Karpas-422 (cell line): ENCODE results near the gene ZBTB24. TPM values are rescaled to one million over a fixed set of nuclear protein-coding genes. Genes with fewer than 3 reads are reported as not detected.

Experiments used
- DNase-seq: peaks from one replicate; pipeline ENCODE4 v3.0.0-alpha.2; 2015
- H2AFZ ChIP-seq: fragments of 200-600 bp; sonication (generic); 2 replicates; pipeline ENCODE4 v1.6.1; 2014; ENCODE audit warnings: antibody characterized with exemption, low read length, mixed read lengths
- H3K27ac ChIP-seq: fragments of 200-600 bp; sonication (generic); 2 replicates; pipeline ENCODE4 v1.5.1; 2014; ENCODE audit warnings: mild to moderate bottlenecking, low read length, moderate library complexity
- H3K27me3 ChIP-seq: fragments of 200-600 bp; sonication (generic); 2 replicates; pipeline ENCODE4 v1.6.1; 2014; ENCODE audit warnings: low read length, mixed read lengths
- H3K36me3 ChIP-seq: fragments of 200-600 bp; sonication (generic); 2 replicates; pipeline ENCODE4 v1.6.1; 2014; ENCODE audit warnings: low read length, mixed read lengths; ENCODE audit not compliant: insufficient read depth
- H3K4me1 ChIP-seq: fragments of 200-600 bp; sonication (generic); 2 replicates; pipeline ENCODE4 v1.6.1; 2014; ENCODE audit warnings: mild to moderate bottlenecking, low read length, mixed read lengths
- H3K4me2 ChIP-seq: fragments of 200-600 bp; sonication (generic); 2 replicates; pipeline ENCODE4 v1.6.1; 2014; ENCODE audit warnings: low read length, low read depth, mild to moderate bottlenecking; ENCODE audit not compliant: poor library complexity, severe bottlenecking
- H3K4me3 ChIP-seq: fragments of 200-600 bp; sonication (generic); 2 replicates; pipeline ENCODE4 v1.5.1; 2014; ENCODE audit warnings: mild to moderate bottlenecking, antibody characterized with exemption, low read length, mixed read lengths
- H3K79me2 ChIP-seq: fragments of 200-600 bp; sonication (generic); 2 replicates; pipeline ENCODE4 v1.6.1; 2014; ENCODE audit warnings: mild to moderate bottlenecking, low read length, mixed read lengths
- H3K9ac ChIP-seq: fragments of 200-600 bp; sonication (generic); 2 replicates; pipeline ENCODE4 v1.6.0; 2014; ENCODE audit warnings: low read length
- H3K9me2 ChIP-seq: fragments of 200-600 bp; sonication (generic), shearing (Covaris generic); replicated peaks from 2 replicates; pipeline ENCODE4 v1.6.0; 2014; ENCODE audit warnings: mild to moderate bottlenecking, low read length, moderate library complexity; ENCODE audit not compliant: insufficient read depth
- H3K9me3 ChIP-seq: fragments of 300-700, 200-600 bp; sonication (generic); 2 replicates; pipeline ENCODE4 v1.6.1; 2014; ENCODE audit warnings: low read length, mixed read lengths
- H4K20me1 ChIP-seq: fragments of 200-600 bp; sonication (generic); 2 replicates; pipeline ENCODE4 v1.6.1; 2014; ENCODE audit warnings: mild to moderate bottlenecking, antibody characterized with exemption, low read length, low read depth; ENCODE audit not compliant: insufficient read depth
- total RNA-seq: library from RNA; depleted of rRNA; stranded (reverse); fragments of >200 nt; shearing (Covaris generic); gene quantifications from 2 replicates; pipeline ENCODE4 v1.2.3, GENCODE V29; 2014; ENCODE audit warnings: low replicate concordance

ZBTB24 gene
- total RNA-seq, 1 experiment from 2014 or later, result 18.5 TPM

DNA sequence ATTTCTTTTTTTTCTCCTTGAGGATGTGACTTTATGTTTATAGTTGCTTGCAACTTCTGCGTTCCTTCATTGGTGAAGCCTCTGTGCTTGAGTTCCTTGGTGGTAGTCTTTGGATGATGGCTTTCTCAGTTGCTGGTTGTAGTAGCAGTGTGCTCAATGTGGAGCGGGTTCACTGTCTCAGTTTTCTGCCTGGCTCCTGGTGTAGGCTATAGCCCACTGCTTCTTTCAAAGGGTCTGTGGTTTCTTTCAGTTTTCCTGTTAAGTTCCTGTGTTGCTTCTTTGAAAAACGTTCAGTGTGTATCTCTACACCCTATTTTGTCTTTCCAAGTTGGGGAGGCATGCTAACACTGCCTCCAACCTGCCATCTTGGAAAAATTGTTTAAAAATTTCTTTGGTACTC lies 33.9 kb upstream of the ZBTB24 start:
- Histone ChIP-seq H3K4me3 (no peak overlapping the region), H3K4me2 (no peak overlapping the region), H2AFZ (no peak overlapping the region), H3K4me1 (no peaks in the 10 kb centered on the region), H3K9me2 (no peaks in the 10 kb centered on the region), H3K36me3 (no peaks in the 10 kb centered on the region), H3K9me3 (no peaks in the 10 kb centered on the region), H3K27me3 (no peaks in the 10 kb centered on the region), H4K20me1 (no peaks in the 10 kb centered on the region), H3K79me2 (no peaks in the 10 kb centered on the region), H3K27ac (no peak overlapping the region), H3K9ac (no peak overlapping the region)
- DNase-seq, result no peak

DNA sequence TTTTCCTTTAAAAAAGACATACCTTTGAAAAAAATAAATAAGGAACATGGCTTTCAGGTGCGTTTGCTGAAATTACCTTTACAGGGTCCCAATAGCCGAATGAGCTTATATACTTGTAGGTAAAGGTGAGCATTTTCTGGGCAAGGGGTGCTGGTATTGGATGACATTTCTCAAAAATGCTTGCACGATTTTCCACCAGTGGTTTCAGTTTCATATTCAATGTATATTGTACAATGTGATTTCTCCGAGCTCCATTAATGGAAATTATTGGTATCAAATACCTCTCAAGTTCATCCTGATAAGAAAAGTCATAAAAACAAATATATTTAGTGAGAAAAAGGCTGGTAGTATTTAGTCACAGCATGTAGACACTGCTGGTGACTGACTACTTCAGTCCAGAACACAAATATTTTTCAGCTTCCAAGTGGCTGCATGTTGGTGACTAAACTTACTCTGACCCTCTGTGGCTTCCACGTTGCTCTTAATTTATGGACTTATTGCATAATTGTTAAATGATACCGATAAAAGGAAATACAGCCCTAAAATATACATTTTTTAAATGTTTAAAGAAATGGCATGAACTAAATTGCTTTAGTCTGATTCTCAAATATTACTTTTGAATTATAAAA lies 32.9 kb upstream of the ZBTB24 start:
- no peak overlapping the region; the same call in 1 of the 2 replicates for H2AFZ ChIP-seq
- no peak overlapping the region for H3K9ac ChIP-seq

DNA sequence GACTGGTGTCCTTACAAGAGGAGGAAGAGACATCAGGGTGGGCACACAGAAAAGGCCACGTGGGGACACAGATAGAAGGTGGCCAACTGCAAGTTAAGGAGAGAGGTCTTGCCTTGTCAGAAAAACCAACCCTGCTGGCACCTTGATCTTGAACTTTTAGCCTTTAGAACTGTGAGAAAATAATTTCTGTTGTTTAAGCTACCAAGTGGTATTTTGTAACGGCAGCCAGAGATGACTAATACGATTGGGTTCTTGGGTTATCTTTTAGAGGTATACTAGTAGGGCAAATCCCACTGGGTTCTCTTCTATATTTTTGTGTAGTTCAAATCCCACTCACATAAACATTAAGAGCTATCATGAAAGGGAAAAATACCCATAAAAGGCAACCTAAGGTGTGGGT lies 31.9 kb upstream of the ZBTB24 start:
- no peaks in the 10 kb centered on the region for H3K9me3 ChIP-seq
- H4K20me1 ChIP-seq, result no peaks in the 10 kb centered on the region
- no peaks in the 10 kb centered on the region for H3K9me2 ChIP-seq
- H3K4me2 ChIP-seq, result no peak overlapping the region
- no peak overlapping the region for H3K9ac ChIP-seq
- H3K4me1 ChIP-seq, result no peaks in the 10 kb centered on the region
- no peaks in the 10 kb centered on the region for H3K79me2 ChIP-seq
- H3K4me3 ChIP-seq, result no peak overlapping the region
- no peak overlapping the region for H2AFZ ChIP-seq
- no peaks in the 10 kb centered on the region for H3K36me3 ChIP-seq
- DNase-seq, result no peak
- no peaks in the 10 kb centered on the region for H3K27me3 ChIP-seq
- no peak overlapping the region for H3K27ac ChIP-seq

More for the DNA sequence above, 32.9 kb upstream of the ZBTB24 start:
- peak overlapping the region; percentile 13 for H3K4me2 ChIP-seq
- H3K9me3 ChIP-seq, result no peaks in the 10 kb centered on the region
- H3K4me3 ChIP-seq, result 0 out of 2 replicates have a peak overlapping the region, but pooled peaks have one; percentile 26
- no peak overlapping the region for H3K27ac ChIP-seq
- H3K9me2 ChIP-seq, result no peaks in the 10 kb centered on the region
- no peaks in the 10 kb centered on the region for H3K4me1 ChIP-seq
- no peaks in the 10 kb centered on the region for H4K20me1 ChIP-seq
- no peaks in the 10 kb centered on the region for H3K36me3 ChIP-seq
- H3K79me2 ChIP-seq, result no peaks in the 10 kb centered on the region
- no peak for DNase-seq
- no peaks in the 10 kb centered on the region for H3K27me3 ChIP-seq

DNA sequence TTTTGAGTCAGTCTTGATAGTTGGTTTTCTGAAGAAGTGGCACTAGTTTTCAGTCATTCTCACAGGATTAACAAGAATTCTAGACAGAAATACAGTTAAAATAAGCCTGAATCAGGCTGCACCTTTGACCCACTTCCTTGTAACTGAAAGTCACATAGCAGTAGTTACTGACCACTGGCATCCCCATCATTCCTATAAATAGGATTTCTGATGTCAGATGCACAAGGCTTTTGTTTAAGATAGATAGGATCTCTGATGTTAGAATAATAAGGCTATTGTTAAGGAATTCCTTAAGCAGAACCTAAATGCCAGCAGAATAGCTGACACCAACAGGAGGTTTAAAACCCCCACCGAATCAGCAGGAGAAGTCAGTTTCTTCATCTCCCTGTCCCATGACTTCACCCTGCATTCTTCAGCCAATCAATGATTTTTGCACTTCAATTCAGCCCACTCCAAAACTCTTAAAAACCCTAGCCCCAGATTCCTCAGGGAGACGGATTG lies 30.6 kb upstream of the ZBTB24 start:
- Histone ChIP-seq H3K27ac (no peak overlapping the region), H3K4me2 (no peak overlapping the region), H3K36me3 (no peaks in the 10 kb centered on the region), H3K9me2 (no peaks in the 10 kb centered on the region), H3K79me2 (no peaks in the 10 kb centered on the region), H4K20me1 (no peaks in the 10 kb centered on the region), H3K9ac (no peak overlapping the region), H3K9me3 (no peaks in the 10 kb centered on the region), H3K4me1 (peaks cover 1% of the 10 kb centered on the region; the same call in 1 of the 2 replicates), H3K4me3 (no peak overlapping the region), H3K27me3 (no peaks in the 10 kb centered on the region), H2AFZ (no peak overlapping the region)
- no peak for DNase-seq

DNA sequence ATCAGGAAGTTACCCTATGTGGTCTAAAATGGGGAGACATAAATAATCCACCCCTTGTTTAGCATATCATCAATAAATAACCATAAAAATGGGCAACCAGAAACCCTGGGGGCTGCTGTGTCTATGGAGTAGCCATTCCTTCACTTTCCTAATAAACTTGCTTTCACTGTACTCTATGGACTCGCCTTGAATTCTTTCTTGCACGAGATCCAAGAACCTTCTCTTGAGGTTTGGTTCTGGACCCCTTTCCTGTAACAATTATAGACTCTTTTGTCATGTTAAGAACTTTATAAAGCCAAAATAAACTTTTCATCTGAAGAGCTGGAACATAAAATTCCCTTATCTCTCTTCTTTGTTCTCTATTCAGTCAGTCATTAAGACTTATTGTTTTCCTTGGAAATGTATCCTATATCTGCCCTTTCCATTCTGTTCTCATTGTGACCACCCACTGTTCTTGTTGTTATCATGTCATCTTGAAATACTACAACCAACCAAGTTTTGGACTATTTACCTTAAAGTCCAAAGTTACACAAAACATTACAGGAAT lies 29.3 kb upstream of the ZBTB24 start:
- H4K20me1 ChIP-seq, result no peaks in the 10 kb centered on the region
- no peaks in the 10 kb centered on the region for H3K9me2 ChIP-seq
- H3K9me3 ChIP-seq, result no peaks in the 10 kb centered on the region
- H3K4me3 ChIP-seq, result no peak overlapping the region
- H3K36me3 ChIP-seq, result no peaks in the 10 kb centered on the region
- H3K9ac ChIP-seq, result no peak overlapping the region
- H3K4me1 ChIP-seq, result peaks cover 8% of the 10 kb centered on the region
- no peak overlapping the region for H3K27ac ChIP-seq
- no peak overlapping the region for H3K4me2 ChIP-seq
- DNase-seq, result no peak
- no peak overlapping the region for H2AFZ ChIP-seq
- no peaks in the 10 kb centered on the region for H3K27me3 ChIP-seq
- no peaks in the 10 kb centered on the region for H3K79me2 ChIP-seq

DNA sequence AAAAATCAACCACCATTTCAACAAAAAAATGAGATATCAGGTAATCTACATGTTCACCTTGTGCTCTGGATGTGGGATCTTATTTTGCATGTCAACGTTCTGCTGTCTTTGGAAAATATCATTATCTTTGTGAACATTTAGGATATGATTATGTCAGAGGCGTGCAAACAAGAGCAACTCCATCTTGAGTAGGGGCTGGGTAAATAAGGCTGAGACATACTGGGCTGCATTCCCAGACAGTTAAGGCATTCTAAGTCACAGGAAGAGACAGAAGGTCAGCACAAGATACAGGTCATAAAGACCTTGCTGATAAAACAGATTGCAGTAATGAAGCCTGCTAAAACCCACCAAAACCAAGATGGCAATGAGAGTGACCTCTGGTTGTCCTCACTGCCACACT lies 28.8 kb upstream of the ZBTB24 start:
- Histone ChIP-seq H3K9me3 (no peaks in the 10 kb centered on the region), H3K9me2 (no peaks in the 10 kb centered on the region), H3K27ac (no peak overlapping the region), H3K27me3 (no peaks in the 10 kb centered on the region), H3K4me3 (no peak overlapping the region), H3K36me3 (no peaks in the 10 kb centered on the region), H3K79me2 (no peaks in the 10 kb centered on the region), H2AFZ (no peak overlapping the region), H3K4me2 (no peak overlapping the region), H3K9ac (no peak overlapping the region), H3K4me1 (peaks cover 8% of the 10 kb centered on the region), H4K20me1 (no peaks in the 10 kb centered on the region)
- DNase-seq, result no peak

DNA sequence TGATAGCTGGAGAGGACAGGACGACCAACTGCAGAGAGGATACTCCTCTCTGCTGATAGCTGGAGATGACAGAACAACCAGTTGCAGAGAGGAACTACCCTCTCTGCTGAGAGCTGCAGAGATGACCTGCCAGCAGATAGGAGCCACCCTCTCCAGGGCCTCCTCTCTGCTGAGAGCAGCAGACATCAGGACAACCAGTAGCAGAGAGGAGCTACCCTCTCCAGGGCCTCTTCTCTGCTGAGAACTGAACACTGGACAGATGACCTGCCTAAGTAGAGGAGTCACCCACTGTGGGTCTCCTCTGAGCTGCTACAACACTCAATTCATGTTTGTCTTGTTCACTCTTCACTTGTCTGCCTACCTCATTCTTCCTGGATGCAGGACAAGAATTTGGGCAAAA lies 27.3 kb upstream of the ZBTB24 start:
- no peaks in the 10 kb centered on the region for H3K27me3 ChIP-seq
- no peaks in the 10 kb centered on the region for H3K79me2 ChIP-seq
- H3K9ac ChIP-seq, result no peak overlapping the region
- no peak for DNase-seq
- peaks cover 8% of the 10 kb centered on the region for H3K4me1 ChIP-seq
- H3K27ac ChIP-seq, result no peak overlapping the region
- no peak overlapping the region for H2AFZ ChIP-seq
- no peaks in the 10 kb centered on the region for H4K20me1 ChIP-seq
- H3K9me2 ChIP-seq, result no peaks in the 10 kb centered on the region
- no peaks in the 10 kb centered on the region for H3K9me3 ChIP-seq
- no peak overlapping the region for H3K4me3 ChIP-seq
- H3K4me2 ChIP-seq, result no peak overlapping the region
- H3K36me3 ChIP-seq, result no peaks in the 10 kb centered on the region

DNA sequence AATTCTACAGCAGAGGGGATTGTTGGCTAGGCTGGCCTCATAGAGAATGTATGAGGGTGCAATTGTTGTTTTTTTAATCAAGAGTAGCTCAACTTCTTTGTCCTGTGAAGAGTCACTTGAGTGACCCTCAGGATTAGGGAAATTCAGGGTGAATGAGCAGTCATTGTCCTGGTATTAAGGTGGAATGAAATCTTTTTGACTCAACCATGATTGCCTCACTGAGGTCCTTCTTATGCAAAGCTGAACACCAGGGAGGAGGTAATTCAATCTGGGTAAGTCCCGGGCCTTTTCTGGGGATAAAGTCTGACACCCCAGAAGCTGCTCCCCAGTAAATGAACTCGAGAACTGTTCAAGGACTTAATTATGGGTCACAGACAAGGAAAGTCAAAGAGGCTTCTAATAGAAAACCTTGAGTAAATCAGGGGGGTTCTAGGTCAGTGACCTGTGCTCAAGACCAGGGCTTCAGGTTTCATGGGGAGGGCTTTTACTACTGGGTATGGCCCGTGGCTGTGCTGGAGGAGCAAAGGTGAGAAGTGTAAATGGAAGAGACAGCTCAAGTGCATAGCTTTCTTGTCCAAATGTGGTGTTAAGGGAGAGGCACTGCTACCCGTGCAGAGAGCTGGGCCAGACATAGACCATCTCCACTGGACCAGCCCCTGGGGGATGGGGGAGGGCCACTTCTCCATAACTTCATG lies 25.3 kb upstream of the ZBTB24 start:
- H3K9me2 ChIP-seq, result no peaks in the 10 kb centered on the region
- H2AFZ ChIP-seq, result no peak overlapping the region

More for the DNA sequence above, 25.3 kb upstream of the ZBTB24 start:
- no peaks in the 10 kb centered on the region for H3K9me3 ChIP-seq
- DNase-seq, result no peak
- H3K4me3 ChIP-seq, result no peak overlapping the region
- H3K27me3 ChIP-seq, result no peaks in the 10 kb centered on the region
- H3K4me2 ChIP-seq, result no peak overlapping the region
- H4K20me1 ChIP-seq, result no peaks in the 10 kb centered on the region
- peaks cover 8% of the 10 kb centered on the region for H3K4me1 ChIP-seq
- H3K79me2 ChIP-seq, result no peaks in the 10 kb centered on the region
- H3K27ac ChIP-seq, result no peak overlapping the region
- no peaks in the 10 kb centered on the region for H3K36me3 ChIP-seq
- H3K9ac ChIP-seq, result no peak overlapping the region
